DOHH2 (cell line): ENCODE results near the gene DPYD.

ENCODE experiments used
- EZH2phosphoT487 ChIP-seq: fragments of 200-600 bp; sonication (generic); IDR thresholded peaks from 2 replicates; pipeline ENCODE4 v1.6.1; 2017; ENCODE audit warnings: borderline replicate concordance, mild to moderate bottlenecking, antibody characterized with exemption, low read length, moderate library complexity, mixed read lengths
- TF ChIP-seq, protein P1 (sequence below): fragments of 200-600 bp; sonication (generic); IDR thresholded peaks from one replicate; pipeline ENCODE4 v1.5.1; 2014; ENCODE audit warnings: antibody characterized with exemption, mild to moderate bottlenecking, low read depth, low read length; ENCODE audit not compliant: poor library complexity, severe bottlenecking

DNA sequence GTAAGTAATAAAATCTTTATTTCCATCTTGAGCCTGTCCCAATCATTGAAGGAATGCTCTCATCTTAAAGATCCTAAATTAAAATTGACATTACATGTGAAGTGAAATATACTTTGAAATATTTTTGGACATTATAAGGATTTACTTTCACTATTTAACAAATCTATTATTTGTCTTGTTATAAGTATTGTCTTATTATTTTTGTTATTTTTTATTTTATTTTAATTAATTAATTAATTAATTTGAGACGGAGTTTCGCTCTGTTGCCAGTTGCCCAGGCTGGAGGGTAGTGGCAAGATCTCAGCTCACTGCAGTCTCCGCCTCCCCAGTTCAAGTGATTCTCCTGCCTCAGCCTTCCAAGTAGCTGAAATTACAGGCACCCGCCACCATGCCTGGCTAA, 343.2 kb downstream of the DPYD start:
- TF ChIP-seq, protein P1, sequence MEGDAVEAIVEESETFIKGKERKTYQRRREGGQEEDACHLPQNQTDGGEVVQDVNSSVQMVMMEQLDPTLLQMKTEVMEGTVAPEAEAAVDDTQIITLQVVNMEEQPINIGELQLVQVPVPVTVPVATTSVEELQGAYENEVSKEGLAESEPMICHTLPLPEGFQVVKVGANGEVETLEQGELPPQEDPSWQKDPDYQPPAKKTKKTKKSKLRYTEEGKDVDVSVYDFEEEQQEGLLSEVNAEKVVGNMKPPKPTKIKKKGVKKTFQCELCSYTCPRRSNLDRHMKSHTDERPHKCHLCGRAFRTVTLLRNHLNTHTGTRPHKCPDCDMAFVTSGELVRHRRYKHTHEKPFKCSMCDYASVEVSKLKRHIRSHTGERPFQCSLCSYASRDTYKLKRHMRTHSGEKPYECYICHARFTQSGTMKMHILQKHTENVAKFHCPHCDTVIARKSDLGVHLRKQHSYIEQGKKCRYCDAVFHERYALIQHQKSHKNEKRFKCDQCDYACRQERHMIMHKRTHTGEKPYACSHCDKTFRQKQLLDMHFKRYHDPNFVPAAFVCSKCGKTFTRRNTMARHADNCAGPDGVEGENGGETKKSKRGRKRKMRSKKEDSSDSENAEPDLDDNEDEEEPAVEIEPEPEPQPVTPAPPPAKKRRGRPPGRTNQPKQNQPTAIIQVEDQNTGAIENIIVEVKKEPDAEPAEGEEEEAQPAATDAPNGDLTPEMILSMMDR, result no peak
- TF ChIP-seq EZH2phosphoT487, result no peak
